ENCODE measurements around the gene OR10H5. TPM values are rescaled to one million over a fixed set of nuclear protein-coding genes. Genes with fewer than 3 reads are reported as not detected.
A peak's percentile ranks its signal among the peaks of the same experiment; 100 is the strongest.
"Not testable (repeated sequence)": the region's sequence is repeated elsewhere in the genome, so short reads cannot be mapped to it uniquely, and the experiment has no call there.

Gene OR10H5
- total and polyA plus RNA-seq, 12 donors = not detected

- Histone ChIP-seq H3K4me3 (no peak overlapping the region), H3K9me3 (replicated peaks in 1 of 3) (no peaks in the 10 kb centered on the region), H3K27me3 (peaks cover 38% of the 10 kb centered on the region), H3K27ac (no peak overlapping the region), H3K4me1 (replicated peaks in 1 of 2) (no peaks in the 10 kb centered on the region), H3K36me3 (replicated peaks in 1 of 2) (no peaks in the 10 kb centered on the region)
- intact Hi-C loops (cut with DNase I) = no loop called here
- no peak for DNase-seq
- TF ChIP-seq CTCF (IDR thresholded peaks at IDR 0.05) (no peak), POLR2A (IDR thresholded peaks at IDR 0.05) (no peak)
- WGBS, 4 donors = 39 to 75% (median 60%) methylated on average over 2 of the region's 2 CpGs
These were observed 29.1 kb upstream of the OR10H5 start for GRCh38 chr19:15758379-15758778.

- Histone ChIP-seq H3K9me3 (replicated peaks in 1 of 3) (no peaks in the 10 kb centered on the region), H3K4me1 (replicated peaks in 1 of 2) (no peaks in the 10 kb centered on the region), H3K36me3 (replicated peaks in 1 of 2) (no peaks in the 10 kb centered on the region), H3K27ac (no peak overlapping the region), H3K4me3 (no peak overlapping the region), H3K27me3 (peaks cover 38% of the 10 kb centered on the region)
- WGBS, 4 donors = 34 to 43% (median 36%) methylated on average over 4 to 28 of the region's 28 CpGs
- TF ChIP-seq POLR2A (IDR thresholded peaks at IDR 0.05) (no peak), CTCF (IDR thresholded peaks at IDR 0.05) (peak in 3 of 6 experiments; percentile 13 to 14 (median 14))
- DNase-seq = no peak
- intact Hi-C loops (cut with DNase I) = no loop called here
These were observed 27.4 kb upstream of the OR10H5 start for GRCh38 chr19:15759962-15760565.

GRCh38 chr19:15769586-15769985 lies 17.9 kb upstream of the OR10H5 start:
- WGBS, 4 donors = 25 to 60% (median 28%) methylated on average over 4 to 6 of the region's 6 CpGs

GRCh38 chr19:15774159-15774558 lies 13.3 kb upstream of the OR10H5 start:
- H3K27me3 ChIP-seq; H3K4me1 ChIP-seq (replicated peaks in 1 of 2); H3K36me3 ChIP-seq (replicated peaks in 1 of 2); DNase-seq; H3K4me3 ChIP-seq; H3K27ac ChIP-seq; intact Hi-C loops (cut with DNase I); H3K9me3 ChIP-seq (replicated peaks in 1 of 3): not testable (repeated sequence)
- WGBS, 4 donors = 58 to 66% (median 61%) methylated on average over 3 of the region's 3 CpGs

More at GRCh38 chr19:15769586-15769985, 17.9 kb upstream of the OR10H5 start:
- Histone ChIP-seq H3K4me3 (no peak overlapping the region), H3K9me3 (replicated peaks in 1 of 3) (no peaks in the 10 kb centered on the region), H3K27ac (no peak overlapping the region), H3K36me3 (replicated peaks in 1 of 2) (no peaks in the 10 kb centered on the region), H3K27me3 (no peaks in the 10 kb centered on the region), H3K4me1 (replicated peaks in 1 of 2) (no peaks in the 10 kb centered on the region)
- TF ChIP-seq CTCF (IDR thresholded peaks at IDR 0.05) (no peak), POLR2A (IDR thresholded peaks at IDR 0.05) (no peak)
- DNase-seq = no peak
- intact Hi-C loops (cut with DNase I) = no loop called here

- no peak for TF ChIP-seq CTCF (IDR thresholded peaks at IDR 0.05)
- TF ChIP-seq POLR2A (IDR thresholded peaks at IDR 0.05) = no peak
- intact Hi-C loops (cut with DNase I) = no loop called here
- Histone ChIP-seq H3K4me3 (no peak overlapping the region), H3K9me3 (replicated peaks in 1 of 3) (no peaks in the 10 kb centered on the region), H3K27me3 (no peaks in the 10 kb centered on the region), H3K4me1 (replicated peaks in 1 of 2) (no peaks in the 10 kb centered on the region), H3K27ac (no peak overlapping the region), H3K36me3 (replicated peaks in 1 of 2) (no peaks in the 10 kb centered on the region)
- 31 to 56% (median 51%) methylated on average over 2 of the region's 2 CpGs for WGBS, 4 donors
- DNase-seq = no peak
These were observed 12.2 kb upstream of the OR10H5 start for GRCh38 chr19:15775249-15775648.
